HCT116 (cell line): ENCODE results near the gene SPSB3.

ENCODE experiments used
- CBX3 ChIP-seq: IDR thresholded peaks from 2 replicates; pipeline ENCODE4 v1.6.1; 2012; ENCODE audit warnings: low read depth
- EZH2 ChIP-seq: fragments of 200-600 bp; sonication (generic); IDR thresholded peaks from 2 replicates; pipeline ENCODE4 v1.6.1; 2017; ENCODE audit warnings: antibody characterized with exemption, mixed run types
- JUND ChIP-seq: IDR thresholded peaks from 2 replicates; pipeline ENCODE4 v1.6.1; 2012
- MAX ChIP-seq: IDR thresholded peaks from 2 replicates; pipeline ENCODE4 v1.6.1; 2012
- POLR2A ChIP-seq: IDR thresholded peaks from 2 replicates; pipeline ENCODE4 v1.7.0; 2011; ENCODE audit warnings: borderline replicate concordance; ENCODE audit not compliant: insufficient read depth, insufficient read length; ENCODE audit errors: extremely low read depth
- POLR2AphosphoS5 ChIP-seq: IDR thresholded peaks from 2 replicates; pipeline ENCODE4 v1.6.1; 2011; ENCODE audit warnings: mild to moderate bottlenecking, low read depth, low read length, moderate library complexity
- RAD21 ChIP-seq: IDR thresholded peaks from 2 replicates; pipeline ENCODE4 v1.6.1; 2012; ENCODE audit warnings: low read depth, mild to moderate bottlenecking
- TF ChIP-seq, protein P1 (sequence below), 3 experiments: fragments of 200-600 bp in 1 of 3; sonication (generic) in 1 of 3; IDR thresholded peaks in 2 of 3; conservative IDR thresholded peaks in 1 of 3; 2 replicates each; pipeline ENCODE4 v1.5.1; 2012 to 2017; ENCODE audit warnings: low read depth in 2 of 3, low read length in 2 of 3, antibody characterized with exemption in 1 of 3, borderline replicate concordance in 1 of 3, control low read depth in 1 of 3, mild to moderate bottlenecking in 1 of 3, mixed read lengths in 1 of 3, mixed run types in 1 of 3, moderate library complexity in 1 of 3; ENCODE audit not compliant: insufficient read depth in 1 of 3
- TF ChIP-seq, protein P2 (sequence below): IDR thresholded peaks from 2 replicates; pipeline ENCODE4 v1.6.1; 2011; ENCODE audit warnings: mild to moderate bottlenecking, low read length, moderate library complexity; ENCODE audit not compliant: insufficient replicate concordance; ENCODE audit errors: extremely low read depth

- no peak for TF ChIP-seq MAX
- TF ChIP-seq, protein P1, sequence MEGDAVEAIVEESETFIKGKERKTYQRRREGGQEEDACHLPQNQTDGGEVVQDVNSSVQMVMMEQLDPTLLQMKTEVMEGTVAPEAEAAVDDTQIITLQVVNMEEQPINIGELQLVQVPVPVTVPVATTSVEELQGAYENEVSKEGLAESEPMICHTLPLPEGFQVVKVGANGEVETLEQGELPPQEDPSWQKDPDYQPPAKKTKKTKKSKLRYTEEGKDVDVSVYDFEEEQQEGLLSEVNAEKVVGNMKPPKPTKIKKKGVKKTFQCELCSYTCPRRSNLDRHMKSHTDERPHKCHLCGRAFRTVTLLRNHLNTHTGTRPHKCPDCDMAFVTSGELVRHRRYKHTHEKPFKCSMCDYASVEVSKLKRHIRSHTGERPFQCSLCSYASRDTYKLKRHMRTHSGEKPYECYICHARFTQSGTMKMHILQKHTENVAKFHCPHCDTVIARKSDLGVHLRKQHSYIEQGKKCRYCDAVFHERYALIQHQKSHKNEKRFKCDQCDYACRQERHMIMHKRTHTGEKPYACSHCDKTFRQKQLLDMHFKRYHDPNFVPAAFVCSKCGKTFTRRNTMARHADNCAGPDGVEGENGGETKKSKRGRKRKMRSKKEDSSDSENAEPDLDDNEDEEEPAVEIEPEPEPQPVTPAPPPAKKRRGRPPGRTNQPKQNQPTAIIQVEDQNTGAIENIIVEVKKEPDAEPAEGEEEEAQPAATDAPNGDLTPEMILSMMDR (IDR thresholded peaks at IDR 0.05 in 2 of 3, conservative IDR thresholded peaks at IDR 0.05 in 1 of 3; ENCODE audit: borderline replicate concordance in 1 of 3, insufficient read depth in 1 of 3, low read depth in 2 of 3, low read length in 2 of 3), result no peak
- TF ChIP-seq CBX3, result no peak
- no peak for TF ChIP-seq RAD21
- TF ChIP-seq, protein P2, sequence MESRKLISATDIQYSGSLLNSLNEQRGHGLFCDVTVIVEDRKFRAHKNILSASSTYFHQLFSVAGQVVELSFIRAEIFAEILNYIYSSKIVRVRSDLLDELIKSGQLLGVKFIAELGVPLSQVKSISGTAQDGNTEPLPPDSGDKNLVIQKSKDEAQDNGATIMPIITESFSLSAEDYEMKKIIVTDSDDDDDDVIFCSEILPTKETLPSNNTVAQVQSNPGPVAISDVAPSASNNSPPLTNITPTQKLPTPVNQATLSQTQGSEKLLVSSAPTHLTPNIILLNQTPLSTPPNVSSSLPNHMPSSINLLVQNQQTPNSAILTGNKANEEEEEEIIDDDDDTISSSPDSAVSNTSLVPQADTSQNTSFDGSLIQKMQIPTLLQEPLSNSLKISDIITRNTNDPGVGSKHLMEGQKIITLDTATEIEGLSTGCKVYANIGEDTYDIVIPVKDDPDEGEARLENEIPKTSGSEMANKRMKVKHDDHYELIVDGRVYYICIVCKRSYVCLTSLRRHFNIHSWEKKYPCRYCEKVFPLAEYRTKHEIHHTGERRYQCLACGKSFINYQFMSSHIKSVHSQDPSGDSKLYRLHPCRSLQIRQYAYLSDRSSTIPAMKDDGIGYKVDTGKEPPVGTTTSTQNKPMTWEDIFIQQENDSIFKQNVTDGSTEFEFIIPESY, result no peak
- no peak for TF ChIP-seq POLR2A
- no peak for TF ChIP-seq EZH2
- TF ChIP-seq JUND, result no peak
- TF ChIP-seq POLR2AphosphoS5, result no peak
Observed at GRCh38 chr16:1729445-1729844, 52.9 kb downstream of the SPSB3 start.
